Keratinocyte (primary cell): ENCODE data around the gene SUSD4. TPM values are rescaled to one million over a fixed set of nuclear protein-coding genes. Genes with fewer than 3 reads are reported as not detected.

ENCODE experiments used
- DNase-seq: peaks from one replicate; pipeline ENCODE4 v3.0.0-alpha.2; 2011; ENCODE audit warnings: low read depth, missing footprints, low spot score
- FAIRE-seq: peaks from 2 replicates; lab custom pipeline; 2011; peaks lifted over from hg19 to GRCh38; lab: Jason Lieb, UNC
- H2AFZ ChIP-seq: 2 replicates; pipeline ENCODE4 v1.6.0; 2012; ENCODE audit warnings: low read length, control low read depth, inconsistent platforms; ENCODE audit not compliant: control insufficient read depth
- H3K27ac ChIP-seq: 2 replicates; pipeline ENCODE4 v1.5.1; 2011; ENCODE audit warnings: low read length; ENCODE audit not compliant: control insufficient read depth, insufficient read depth
- H3K27me3 ChIP-seq: 3 replicates; pipeline ENCODE4 v1.6.0; 2011; ENCODE audit warnings: low read length; ENCODE audit not compliant: control insufficient read depth, insufficient read depth; ENCODE audit errors: extremely low read depth
- H3K36me3 ChIP-seq, 2 experiments: 2 replicates in 1 of 2; 3 replicates in 1 of 2; pipeline ENCODE4 v1.5.1; 2011; ENCODE audit warnings: low read length in 2 of 2, mild to moderate bottlenecking in 1 of 2; ENCODE audit not compliant: control insufficient read depth in 2 of 2, insufficient read depth in 2 of 2; ENCODE audit errors: extremely low read depth in 1 of 2
- H3K4me1 ChIP-seq: 3 replicates; pipeline ENCODE4 v1.5.1; 2011; ENCODE audit warnings: low read length; ENCODE audit not compliant: control insufficient read depth, insufficient read depth; ENCODE audit errors: extremely low read depth
- H3K4me2 ChIP-seq: 3 replicates; pipeline ENCODE4 v1.6.0; 2011; ENCODE audit warnings: low read depth, low read length; ENCODE audit not compliant: control insufficient read depth, insufficient read depth; ENCODE audit errors: extremely low read depth
- H3K4me3 ChIP-seq, 3 experiments: fragments of 200-600 bp in 1 of 3; sonication (generic) in 1 of 3; 2 replicates in 2 of 3; 3 replicates in 1 of 3; pipeline ENCODE4 v1.5.1; 2011 to 2016; ENCODE audit warnings: low read length in 3 of 3, mild to moderate bottlenecking in 3 of 3, control low read depth in 2 of 3, inconsistent platforms in 1 of 3, low read depth in 1 of 3, mixed read lengths in 1 of 3, mixed run types in 1 of 3, moderate library complexity in 1 of 3; ENCODE audit not compliant: control insufficient read depth in 2 of 3, insufficient read depth in 2 of 3; ENCODE audit errors: extremely low read depth in 1 of 3
- H3K79me2 ChIP-seq: 2 replicates; pipeline ENCODE4 v1.6.0; 2012; ENCODE audit warnings: low read length; ENCODE audit not compliant: control insufficient read depth, insufficient read depth
- H3K9ac ChIP-seq: 3 replicates; pipeline ENCODE4 v1.6.0; 2011; ENCODE audit warnings: low read length; ENCODE audit not compliant: control insufficient read depth, insufficient read depth; ENCODE audit errors: extremely low read depth
- H3K9me1 ChIP-seq: 3 replicates; pipeline ENCODE4 v1.6.0; 2011; ENCODE audit warnings: low read length; ENCODE audit not compliant: control insufficient read depth, insufficient read depth; ENCODE audit errors: extremely low read depth
- H3K9me3 ChIP-seq: 2 replicates; pipeline ENCODE4 v1.5.1; 2012; ENCODE audit warnings: low read depth, low read length; ENCODE audit not compliant: control insufficient read depth
- H4K20me1 ChIP-seq: 3 replicates; pipeline ENCODE4 v1.6.0; 2011; ENCODE audit warnings: low read length; ENCODE audit not compliant: control insufficient read depth, insufficient read depth; ENCODE audit errors: extremely low read depth
- CTCF ChIP-seq, 3 experiments: IDR thresholded peaks in 1 of 3; conservative IDR thresholded peaks in 1 of 3; optimal IDR thresholded peaks in 1 of 3; 2 replicates in 2 of 3; 3 replicates in 1 of 3; pipeline versions ENCODE3 to v1.5.1; 2011; ENCODE audit warnings: low read length in 3 of 3, mild to moderate bottlenecking in 3 of 3, moderate library complexity in 2 of 3, control low read depth in 1 of 3, inconsistent platforms in 1 of 3; ENCODE audit not compliant: insufficient read depth in 2 of 3; ENCODE audit errors: extremely low read depth in 1 of 3
- EZH2 ChIP-seq: IDR thresholded peaks from one replicate; pipeline ENCODE4 v1.6.1; 2012; ENCODE audit warnings: inconsistent platforms, mild to moderate bottlenecking, low read length, moderate library complexity
- dilution Hi-C: fragments of 300-500 bp; cut with MboI; formaldehyde crosslinking; loops from one replicate; pipeline ENCODE4 v1.7.0; 2020; ENCODE audit warnings: low sequenced_read_pairs; ENCODE audit not compliant: extremely low pct_ligation_motif_present
- polyA plus RNA-seq, 5 experiments: library from polyadenylated mRNA; depleted of rRNA in 3 of 5; stranded (reverse) in 3 of 5; stranded (forward) in 1 of 5; unstranded in 1 of 5; fragments of >200 nt; gene quantifications; 1 replicate in 1 of 5; 2 replicates in 3 of 5; 3 replicates in 1 of 5; pipeline versions ENCODE4 v1.2.1 to v1.2.3, GENCODE V29; 2011 to 2012; ENCODE audit warnings: missing spikeins in 2 of 5, low read depth in 1 of 5, low replicate concordance in 1 of 5

SUSD4 gene
- polyA plus RNA-seq, 1 donor (not counting 4 experiments of a cell fraction or from before 2014, with no cell fraction given) = 1.6 TPM

DNA sequence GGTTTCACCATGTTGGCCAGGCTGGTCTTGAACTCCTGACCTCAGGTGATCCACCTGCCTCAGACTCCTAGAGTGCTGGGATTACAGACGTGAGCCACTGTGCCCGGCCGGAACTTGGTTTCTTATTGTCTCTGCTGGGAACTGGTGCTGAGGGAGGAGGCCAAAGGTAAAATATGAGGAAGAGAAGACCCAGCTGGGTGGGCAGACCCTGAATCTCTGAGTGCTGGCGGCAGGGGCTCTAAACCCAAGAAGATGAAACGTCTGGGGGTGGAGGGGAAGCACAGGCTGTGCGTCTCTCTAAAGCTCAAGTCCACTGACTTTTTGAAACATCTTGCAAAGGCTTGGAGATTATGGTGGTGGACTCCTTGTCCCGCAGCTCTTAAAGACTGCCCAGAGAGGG, 138.9 kb downstream of the SUSD4 start:
- Histone ChIP-seq H3K79me2 (no peaks in the 10 kb centered on the region), H3K4me1 (peaks cover 5% of the 10 kb centered on the region), H4K20me1 (no peaks in the 10 kb centered on the region), H3K9me3 (no peaks in the 10 kb centered on the region), H3K36me3 (no peaks in the 10 kb centered on the region), H3K27ac (no peak overlapping the region), H3K27me3 (no peaks in the 10 kb centered on the region), H2AFZ (no peak overlapping the region), H3K9ac (no peak overlapping the region), H3K9me1 (no peaks in the 10 kb centered on the region), H3K4me2 (no peak overlapping the region), H3K4me3 (no peak overlapping the region)
- FAIRE-seq = no peak
- DNase-seq = no peak
- no peak for TF ChIP-seq CTCF (optimal IDR thresholded peaks at IDR 0.05 in 1 of 3, IDR thresholded peaks at IDR 0.05 in 1 of 3, conservative IDR thresholded peaks at IDR 0.05 in 1 of 3; ENCODE audit: extremely low read depth in 1 of 3, insufficient read depth in 2 of 3, low read length in 3 of 3)
- no peak for TF ChIP-seq EZH2
- dilution Hi-C loops = no loop called here

DNA sequence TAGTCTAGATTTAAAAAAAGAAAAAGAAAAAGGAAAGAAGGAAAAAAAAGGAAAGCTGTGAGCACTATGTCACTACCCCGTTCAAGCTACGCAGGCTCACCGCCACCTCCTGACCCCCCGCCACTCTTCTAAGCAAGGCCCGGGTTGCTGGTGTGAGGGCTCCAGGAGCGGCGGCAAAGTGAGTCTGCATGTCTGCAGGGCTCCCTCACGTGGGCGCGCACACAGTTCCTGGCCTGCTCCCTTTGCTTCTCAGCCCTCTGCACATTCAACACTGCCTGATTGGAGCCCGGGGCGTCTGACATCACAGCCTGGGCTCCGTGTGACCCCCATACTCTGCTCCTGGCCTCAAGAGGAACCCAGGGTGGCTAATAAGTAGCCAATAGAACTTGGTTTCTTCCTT, 139.5 kb downstream of the SUSD4 start:
- Histone ChIP-seq H3K9me1 (no peaks in the 10 kb centered on the region), H3K9me3 (no peaks in the 10 kb centered on the region), H2AFZ (no peak overlapping the region), H3K4me2 (no peak overlapping the region), H3K27ac (no peak overlapping the region), H3K79me2 (no peaks in the 10 kb centered on the region), H3K27me3 (no peaks in the 10 kb centered on the region), H3K9ac (no peak overlapping the region), H3K36me3 (no peaks in the 10 kb centered on the region), H4K20me1 (no peaks in the 10 kb centered on the region), H3K4me1 (no peaks in the 10 kb centered on the region), H3K4me3 (no peak overlapping the region)
- DNase-seq (no peak), FAIRE-seq (no peak)
- TF ChIP-seq EZH2 (no peak), CTCF (optimal IDR thresholded peaks at IDR 0.05 in 1 of 3, IDR thresholded peaks at IDR 0.05 in 1 of 3, conservative IDR thresholded peaks at IDR 0.05 in 1 of 3; ENCODE audit: extremely low read depth in 1 of 3, insufficient read depth in 2 of 3, low read length in 3 of 3) (no peak)
- dilution Hi-C loops = no loop called here
